Prostate gland (tissue), 2 donors: ENCODE measurements around the gene CRLF3.

Experiments used
- CTCF ChIP-seq, 4 experiments: fragments of 200-600 bp in 2 of 4; fragments of 450-650 bp in 2 of 4; sonication (generic) in 2 of 4; IDR thresholded peaks; 1 replicate in 3 of 4; 2 replicates in 1 of 4; pipeline ENCODE4 v1.5.1; 2016 to 2019; ENCODE audit warnings: antibody characterized with exemption in 4 of 4, mild to moderate bottlenecking in 2 of 4, moderate library complexity in 2 of 4
- POLR2A ChIP-seq: fragments of 450-650 bp; IDR thresholded peaks from one replicate; pipeline ENCODE4 v1.6.1; 2016; ENCODE audit warnings: antibody characterized with exemption, mild to moderate bottlenecking
- POLR2AphosphoS5 ChIP-seq: sonication (generic); formaldehyde crosslinking; IDR thresholded peaks from one replicate; pipeline ENCODE4 v1.6.1; 2017; ENCODE audit warnings: antibody characterized with exemption

GRCh38 chr17:30816165-30816564 is 8.3 kb downstream of the CRLF3 start:
- TF ChIP-seq POLR2AphosphoS5 (no peak), CTCF (IDR thresholded peaks at IDR 0.05) (no peak), POLR2A (no peak)
